HFF-Myc (cell line): ENCODE results near the gene TEX38.
A peak's percentile ranks its signal among the peaks of the same experiment; 100 is the strongest.
"Not testable (repeated sequence)": the region's sequence is repeated elsewhere in the genome, so short reads cannot be mapped to it uniquely, and the experiment has no call there.

Experiments used
- DNase-seq: peaks from one replicate; pipeline ENCODE4 v3.0.0-alpha.2; 2011; ENCODE audit warnings: low read depth; ENCODE audit errors: extremely low read depth
- H3K4me3 ChIP-seq: replicated peaks from 2 replicates; pipeline ENCODE4 v1.5.1; 2011; ENCODE audit warnings: low read depth, mild to moderate bottlenecking, control low read depth, low read length
- TF ChIP-seq, protein P1 (sequence below): IDR thresholded peaks from 2 replicates; pipeline ENCODE4 v1.5.1; 2012; ENCODE audit warnings: mild to moderate bottlenecking, low read depth, low read length, control low read depth; ENCODE audit errors: missing control alignments

Gene TEX38

GRCh38 chr1:46646844-46647243 lies 24.8 kb upstream of the TEX38 start:
- TF ChIP-seq, protein P1, sequence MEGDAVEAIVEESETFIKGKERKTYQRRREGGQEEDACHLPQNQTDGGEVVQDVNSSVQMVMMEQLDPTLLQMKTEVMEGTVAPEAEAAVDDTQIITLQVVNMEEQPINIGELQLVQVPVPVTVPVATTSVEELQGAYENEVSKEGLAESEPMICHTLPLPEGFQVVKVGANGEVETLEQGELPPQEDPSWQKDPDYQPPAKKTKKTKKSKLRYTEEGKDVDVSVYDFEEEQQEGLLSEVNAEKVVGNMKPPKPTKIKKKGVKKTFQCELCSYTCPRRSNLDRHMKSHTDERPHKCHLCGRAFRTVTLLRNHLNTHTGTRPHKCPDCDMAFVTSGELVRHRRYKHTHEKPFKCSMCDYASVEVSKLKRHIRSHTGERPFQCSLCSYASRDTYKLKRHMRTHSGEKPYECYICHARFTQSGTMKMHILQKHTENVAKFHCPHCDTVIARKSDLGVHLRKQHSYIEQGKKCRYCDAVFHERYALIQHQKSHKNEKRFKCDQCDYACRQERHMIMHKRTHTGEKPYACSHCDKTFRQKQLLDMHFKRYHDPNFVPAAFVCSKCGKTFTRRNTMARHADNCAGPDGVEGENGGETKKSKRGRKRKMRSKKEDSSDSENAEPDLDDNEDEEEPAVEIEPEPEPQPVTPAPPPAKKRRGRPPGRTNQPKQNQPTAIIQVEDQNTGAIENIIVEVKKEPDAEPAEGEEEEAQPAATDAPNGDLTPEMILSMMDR, result no peak
- no peak for DNase-seq
- H3K4me3 ChIP-seq, result no peak overlapping the region

- TF ChIP-seq, protein P1, result no peak
- H3K4me3 ChIP-seq, result no peak overlapping the region
- DNase-seq, result no peak
Observed at GRCh38 chr1:46647611-46648010, 24.0 kb upstream of the TEX38 start.

GRCh38 chr1:46649764-46650163 lies 21.9 kb upstream of the TEX38 start:
- DNase-seq, result no peak
- TF ChIP-seq, protein P1, result no peak
- no peak overlapping the region for H3K4me3 ChIP-seq

DNA sequence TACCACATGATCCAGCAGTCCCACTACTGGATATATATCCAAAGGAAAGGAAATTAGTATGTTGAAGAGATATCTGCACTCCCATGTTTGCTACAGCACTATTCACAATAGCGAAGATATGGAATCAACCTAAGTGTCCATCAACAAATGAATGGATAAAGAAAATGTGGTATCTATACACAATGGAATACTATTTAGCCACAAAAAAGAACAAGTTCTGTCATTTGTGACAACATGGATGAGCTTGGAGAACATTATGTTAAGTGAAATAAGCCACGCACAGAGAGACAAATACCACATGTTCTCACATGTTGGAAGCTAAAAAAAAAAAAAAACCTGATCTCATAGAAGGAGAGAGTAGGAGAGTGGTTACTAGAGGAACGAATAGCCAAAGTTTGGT lies 21.2 kb upstream of the TEX38 start:
- no peak overlapping the region for H3K4me3 ChIP-seq

DNA sequence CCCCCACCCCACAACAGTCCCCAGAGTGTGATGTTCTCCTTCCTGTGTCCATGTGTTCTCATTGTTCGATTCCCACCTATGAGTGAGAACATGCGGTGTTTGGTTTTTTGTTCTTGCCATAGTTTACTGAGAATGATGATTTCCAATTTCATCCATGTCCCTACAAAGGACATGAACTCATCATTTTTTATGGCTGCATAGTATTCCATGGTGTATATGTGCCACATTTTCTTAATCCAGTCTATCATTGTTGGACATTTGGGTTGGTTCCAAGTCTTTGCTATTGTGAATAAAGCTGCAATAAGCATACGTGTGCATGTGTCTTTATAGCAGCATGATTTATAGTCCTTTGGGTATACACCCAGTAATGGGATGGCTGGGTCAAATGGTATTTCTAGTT lies 20.5 kb upstream of the TEX38 start:
- H3K4me3 ChIP-seq, DNase-seq: not testable (repeated sequence)

More for the DNA sequence above, 21.2 kb upstream of the TEX38 start:
- TF ChIP-seq, protein P1, result no peak
- DNase-seq, result no peak

DNA sequence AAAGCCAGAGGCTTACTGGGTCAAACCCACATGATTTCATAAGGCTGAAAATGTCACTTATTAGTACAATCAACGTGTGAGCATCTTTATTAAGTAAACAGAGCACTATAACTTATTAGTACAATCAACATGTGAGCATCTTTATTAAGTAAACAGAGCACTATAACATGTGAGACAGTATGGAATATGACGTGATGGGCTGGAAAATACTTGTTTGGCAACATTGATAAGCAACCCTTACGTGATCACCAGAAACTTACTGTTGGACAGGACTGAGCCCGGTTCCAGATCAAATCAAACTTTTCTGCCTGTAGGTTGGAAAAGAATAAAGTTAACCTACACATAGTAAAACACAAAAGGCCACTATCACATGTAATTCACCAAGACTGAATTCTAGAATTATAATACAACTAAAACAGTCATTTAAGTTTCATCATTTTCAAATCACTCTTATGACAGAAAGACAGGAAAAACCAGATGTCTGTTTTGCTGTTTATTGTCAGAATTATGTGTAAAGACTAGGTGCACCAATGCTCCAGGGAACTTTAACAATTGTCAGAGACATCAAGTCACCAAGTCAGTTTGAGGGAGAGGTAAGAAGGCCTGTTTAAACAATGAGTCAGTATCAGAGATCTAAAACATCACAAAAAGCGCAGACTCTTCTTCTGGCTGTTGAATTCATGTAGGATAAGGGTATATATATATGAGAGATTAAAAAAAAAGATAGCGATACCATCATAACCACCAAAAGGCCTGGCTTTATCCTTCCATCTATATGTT lies 19.1 kb upstream of the TEX38 start:
- TF ChIP-seq, protein P1, result no peak

DNA sequence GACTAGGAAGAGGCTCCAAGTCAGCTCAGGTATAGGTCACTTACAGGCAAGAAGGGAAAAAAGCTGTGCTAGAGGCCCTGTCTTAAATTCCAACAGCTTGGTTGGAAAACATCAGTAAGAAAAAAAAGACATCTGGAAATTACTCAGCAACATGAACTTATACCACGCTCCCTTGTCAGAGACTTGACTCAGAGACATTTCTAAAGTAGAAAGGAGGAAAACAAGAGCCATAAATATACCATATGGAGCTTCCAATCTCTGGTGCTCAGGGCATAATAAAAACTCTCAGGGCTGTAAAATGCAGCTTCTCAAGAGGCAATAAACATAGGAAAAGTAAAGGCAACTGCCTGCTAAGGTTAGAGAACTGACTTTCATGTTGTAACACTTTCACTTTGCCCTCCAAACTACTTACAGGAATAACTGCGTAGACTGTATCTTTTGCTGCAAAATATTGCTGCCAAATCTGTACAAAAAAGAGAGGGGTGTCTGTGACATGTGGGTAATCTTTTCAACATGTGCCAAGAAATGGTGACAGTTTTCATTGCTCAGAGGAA lies 18.2 kb upstream of the TEX38 start:
- TF ChIP-seq, protein P1, result no peak
- peak; percentile 47 for DNase-seq
- no peak overlapping the region for H3K4me3 ChIP-seq

More for the DNA sequence above, 19.1 kb upstream of the TEX38 start:
- no peak overlapping the region for H3K4me3 ChIP-seq
- DNase-seq, result no peak
